A549 (cell line): Measurements from ENCODE around the gene SERPINE1.

Source experiments
- BCL3 ChIP-seq: fragments of >200 bp; sonication (Bioruptor Twin); formaldehyde crosslinking; IDR thresholded peaks from 3 replicates; pipeline ENCODE4 v1.6.1; 2016
- CHD2 ChIP-seq: fragments of 150-350 bp; IDR thresholded peaks from 2 replicates; pipeline ENCODE4 v1.6.1; 2014; ENCODE audit warnings: low read length; ENCODE audit not compliant: partially characterized antibody
- CTCF ChIP-seq: fragments of >200 bp; sonication (Bioruptor Twin); formaldehyde crosslinking; IDR thresholded peaks from 3 replicates; pipeline ENCODE4 v1.5.1; 2016
- EP300 ChIP-seq, 2 experiments: fragments of >200 bp; sonication (Bioruptor Twin); formaldehyde crosslinking; IDR thresholded peaks; 2 replicates in 1 of 2; 3 replicates in 1 of 2; pipeline ENCODE4 v1.6.1; 2016 to 2017
- JUN ChIP-seq, 2 experiments: fragments of >200 bp; sonication (Bioruptor Twin); formaldehyde crosslinking; IDR thresholded peaks; 2 replicates in 1 of 2; 3 replicates in 1 of 2; pipeline ENCODE4 v1.6.1; 2016 to 2017
- MAX ChIP-seq: IDR thresholded peaks from 2 replicates; pipeline ENCODE4 v1.6.1; 2012
- MYC ChIP-seq: IDR thresholded peaks from 2 replicates; pipeline ENCODE4 v1.6.1; 2012; ENCODE audit warnings: mild to moderate bottlenecking, inconsistent platforms, low read length, improper control_type of control experiment, borderline replicate concordance
- USF2 ChIP-seq: fragments of 450-650 bp; IDR thresholded peaks from 2 replicates; pipeline ENCODE4 v1.6.1; 2014; ENCODE audit warnings: antibody characterized with exemption

- no peak for TF ChIP-seq JUN (IDR thresholded peaks at IDR 0.05)
- TF ChIP-seq CHD2 = no peak
- TF ChIP-seq MYC = no peak
- no peak for TF ChIP-seq BCL3
- TF ChIP-seq CTCF = no peak
- no peak for TF ChIP-seq USF2
- TF ChIP-seq MAX = no peak
- no peak for TF ChIP-seq EP300 (IDR thresholded peaks at IDR 0.05)
Measured at GRCh38 chr7:101081432-101081831, 45.5 kb upstream of the SERPINE1 start.
